ENCODE data around the gene RSPH6A.

RSPH6A gene

GRCh38 chr19:45814851-45815480 lies at the start of gene RSPH6A:
RSPH6A (minus strand) TSS chr19:45815308; CDS start chr19:45815176, 132 bp downstream.
- no peak for DNase-seq (ENCODE audit: low spot score)

DNA sequence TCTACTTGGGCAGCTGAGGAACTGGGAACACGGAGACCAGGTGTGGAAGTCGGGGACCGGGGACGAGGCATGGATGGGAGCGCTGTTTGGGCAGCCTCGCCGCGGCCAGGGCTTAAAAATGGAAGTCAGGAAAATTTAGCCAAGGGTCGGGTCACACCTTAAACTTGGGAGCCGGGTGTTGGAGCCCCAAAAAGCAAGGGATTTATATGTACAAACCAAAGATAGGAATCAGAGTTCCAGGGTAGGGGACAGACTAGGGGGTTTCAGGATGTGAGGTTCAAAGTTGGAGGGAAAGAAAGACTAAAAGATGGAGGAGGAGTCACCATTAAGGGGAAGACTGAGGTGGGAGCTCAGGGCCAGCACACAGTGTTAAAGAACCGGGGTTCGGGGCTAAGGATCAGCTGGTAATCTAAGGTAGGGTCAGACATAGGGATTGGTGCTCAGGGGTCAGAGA lies 49.5 kb upstream of the RSPH6A start:
- no peak for DNase-seq (ENCODE audit: low spot score)

- DNase-seq (ENCODE audit: low spot score): no peak
These were observed 48.9 kb upstream of the RSPH6A start, which contains the start of gene FOXA3 for GRCh38 chr19:45863840-45864628. FOXA3 (plus strand) TSS chr19:45864326; CDS start chr19:45864457, 131 bp downstream.

DNA sequence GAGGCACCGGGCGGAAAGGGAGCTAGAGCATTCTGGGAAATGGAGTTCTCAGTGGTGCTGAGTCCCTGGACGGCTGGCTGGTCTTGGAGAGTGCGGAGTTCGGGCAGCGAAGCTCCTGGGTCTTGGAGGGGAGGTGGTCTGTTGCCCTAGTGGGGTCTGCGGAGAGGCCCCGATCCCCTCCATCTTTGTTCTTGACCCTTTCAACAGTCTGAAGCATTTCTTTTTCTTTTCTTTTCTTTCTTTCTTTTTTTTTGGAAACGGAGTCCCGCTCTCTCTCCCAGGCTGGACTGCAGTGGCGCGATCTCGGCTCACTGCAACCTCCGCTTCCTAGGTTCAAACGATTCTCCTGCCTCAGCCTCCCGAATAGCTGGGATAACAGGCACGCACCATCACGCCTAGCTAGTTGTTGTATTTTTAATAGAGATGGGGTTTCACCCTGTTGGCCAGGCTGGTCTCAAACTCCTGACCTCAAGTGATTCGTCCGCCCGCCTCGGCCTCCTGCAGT lies 48.3 kb upstream of the RSPH6A start:
- DNase-seq (ENCODE audit: low spot score): no peak

GRCh38 chr19:45862564-45863334 lies 47.6 kb upstream of the RSPH6A start, which contains the start of gene SYMPK:
SYMPK (minus strand) TSS chr19:45863147; CDS start chr19:45854495, 8,652 bp downstream.
- peak; percentile 99 for DNase-seq (ENCODE audit: low spot score)

DNA sequence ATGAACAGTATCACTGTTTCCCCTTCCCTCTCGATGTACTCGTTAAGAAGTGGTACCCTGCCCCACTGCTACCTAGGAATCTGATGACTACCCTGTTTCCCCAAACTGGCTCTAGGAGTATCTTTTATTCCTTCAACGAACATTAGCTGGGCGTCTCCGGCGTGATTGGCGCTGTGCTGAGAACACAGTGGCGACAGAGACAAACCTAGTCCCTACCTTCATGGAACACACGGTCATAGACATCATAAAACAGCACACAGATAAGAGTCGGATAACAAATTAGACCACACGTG lies 47.1 kb upstream of the RSPH6A start:
- DNase-seq (ENCODE audit: low spot score): no peak

DNA sequence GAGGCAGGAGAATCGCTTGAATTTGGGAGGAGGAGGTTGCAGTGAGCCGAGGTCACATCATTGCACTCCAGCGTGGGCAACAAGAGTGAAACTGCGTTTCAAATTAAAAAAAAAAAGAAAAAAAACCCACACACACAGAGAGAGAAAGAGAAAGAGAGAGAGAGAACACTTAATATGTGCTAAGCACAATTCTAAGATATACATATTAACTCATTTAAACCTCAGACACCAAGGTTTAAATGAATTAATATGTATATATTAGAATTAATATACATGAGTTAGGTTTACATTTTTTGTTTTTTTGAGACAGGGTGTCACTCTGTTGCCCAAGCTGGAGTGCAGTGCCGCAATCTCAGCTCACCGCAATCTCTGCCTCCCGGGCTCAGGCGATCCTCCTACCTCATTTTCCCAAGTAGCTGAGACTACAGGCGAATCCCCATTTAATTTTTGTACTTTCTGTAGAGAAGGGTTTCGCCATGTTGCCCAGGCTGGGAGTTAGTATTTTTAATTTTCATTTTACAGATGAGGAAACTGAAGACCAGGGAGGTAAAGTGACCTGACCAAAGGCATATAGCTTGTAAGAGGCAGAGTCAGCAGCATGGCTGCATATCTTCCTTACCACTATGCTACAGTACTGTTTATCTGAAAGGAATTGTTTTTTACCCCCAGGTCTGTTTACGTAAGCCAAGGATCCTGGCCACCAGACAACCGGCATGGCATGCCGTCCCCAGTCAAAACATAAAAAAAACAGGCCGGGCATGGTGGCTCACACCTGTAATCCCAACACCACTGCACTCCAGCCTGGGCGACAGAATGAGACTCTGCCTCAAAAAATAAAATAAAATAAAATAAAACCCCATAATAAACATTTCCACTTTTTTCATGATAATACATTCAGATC lies 45.5 kb upstream of the RSPH6A start:
- no peak for DNase-seq (ENCODE audit: low spot score)

- DNase-seq (ENCODE audit: low spot score): no peak
These were observed 39.2 kb upstream of the RSPH6A start for GRCh38 chr19:45854167-45854778.

- DNase-seq (ENCODE audit: low spot score): no peak
These were observed 37.9 kb upstream of the RSPH6A start for GRCh38 chr19:45852983-45853382.

DNA sequence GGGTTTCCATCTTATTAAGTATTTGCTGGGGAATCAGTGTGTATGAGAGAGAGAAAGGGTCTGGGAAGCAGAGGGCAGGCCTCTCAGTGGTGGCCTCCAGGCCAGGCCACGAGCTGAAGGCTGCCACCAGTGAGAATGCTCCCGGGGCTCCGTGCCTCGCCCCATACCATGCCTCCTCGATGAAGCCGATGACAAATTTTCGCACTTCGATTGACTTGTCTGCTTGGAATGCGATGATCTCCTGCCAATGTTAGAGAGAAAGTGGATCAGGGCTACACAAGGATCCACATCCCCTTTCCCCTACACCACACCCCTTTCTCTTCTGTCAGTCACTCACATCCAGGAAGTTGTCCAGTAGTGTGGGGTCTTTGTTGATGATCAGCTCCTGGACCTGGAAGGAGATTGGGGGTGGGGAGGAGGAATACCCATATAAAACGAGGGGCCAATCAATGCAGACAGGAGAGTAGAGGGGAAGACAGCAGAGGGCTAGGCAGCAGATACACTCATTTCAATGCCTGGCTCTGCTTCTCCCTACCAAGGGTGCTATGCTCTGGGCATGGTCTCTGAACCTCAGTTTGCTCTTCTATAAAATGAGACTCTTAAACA lies 37.1 kb upstream of the RSPH6A start:
- DNase-seq (ENCODE audit: low spot score): no peak

DNA sequence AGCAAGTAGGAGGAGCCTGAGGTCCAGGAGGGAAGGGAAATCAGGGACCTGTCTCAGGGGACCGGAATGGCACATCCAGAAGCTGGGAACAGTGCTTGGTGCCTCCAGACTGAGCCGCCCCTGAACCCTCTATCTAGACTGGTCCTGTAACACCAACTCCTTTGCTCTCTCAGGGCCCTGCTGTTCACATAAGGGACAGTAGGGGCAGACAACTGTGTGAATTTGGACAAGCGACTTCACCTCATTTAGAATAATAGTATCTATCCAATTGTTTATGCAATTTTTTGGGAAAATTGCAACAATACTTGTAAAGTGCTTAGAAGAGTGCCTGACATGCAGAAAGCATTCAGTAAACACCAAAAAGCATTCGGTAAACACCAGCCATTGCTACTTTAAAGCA lies 33.8 kb upstream of the RSPH6A start:
- no peak for DNase-seq (ENCODE audit: low spot score)

DNA sequence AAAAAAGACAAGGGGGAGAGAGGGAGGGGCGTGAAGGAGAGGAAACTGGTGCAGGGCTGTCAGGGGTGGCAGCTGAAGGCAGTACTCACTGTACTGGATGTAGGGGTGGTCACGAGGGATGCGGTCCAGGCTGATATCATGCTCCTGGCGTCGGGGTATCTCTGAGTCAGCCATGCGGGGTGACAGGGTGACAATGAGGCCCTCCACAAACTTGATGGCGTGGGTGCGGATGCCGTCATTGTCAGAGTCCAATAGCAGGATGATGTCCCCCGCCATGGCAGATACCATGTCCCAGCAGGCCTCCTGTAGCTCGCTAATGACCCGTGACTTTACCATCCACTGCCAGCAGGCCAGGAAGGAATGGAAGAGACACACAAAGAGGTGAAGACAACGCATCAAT lies 32.6 kb upstream of the RSPH6A start:
- DNase-seq (ENCODE audit: low spot score): no peak

DNA sequence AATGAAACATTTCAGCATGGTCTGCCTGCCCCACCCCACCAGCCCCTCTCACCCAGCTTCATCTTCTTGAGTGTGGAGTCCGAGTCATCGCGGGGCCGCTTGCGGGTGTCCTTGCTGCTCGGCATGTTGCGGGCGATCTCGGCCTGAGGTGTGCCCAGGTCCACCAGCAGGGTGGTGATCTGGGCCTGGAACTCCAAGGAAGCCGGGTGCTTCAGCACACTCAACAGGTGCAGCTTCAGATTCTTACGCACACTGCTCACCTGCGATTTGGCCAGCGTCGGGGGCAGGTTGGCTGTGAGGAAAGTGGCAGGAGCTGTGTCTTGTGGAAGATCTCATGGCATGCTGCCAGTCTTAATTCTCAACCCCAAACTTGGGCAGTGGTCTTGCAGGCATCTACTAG lies 27.1 kb upstream of the RSPH6A start:
- DNase-seq (ENCODE audit: low spot score): no peak

GRCh38 chr19:45834970-45835369 lies 19.9 kb upstream of the RSPH6A start:
- no peak for DNase-seq (ENCODE audit: low spot score)

- no peak for DNase-seq (ENCODE audit: low spot score)
These were observed 13.8 kb upstream of the RSPH6A start for GRCh38 chr19:45828945-45829344.

DNA sequence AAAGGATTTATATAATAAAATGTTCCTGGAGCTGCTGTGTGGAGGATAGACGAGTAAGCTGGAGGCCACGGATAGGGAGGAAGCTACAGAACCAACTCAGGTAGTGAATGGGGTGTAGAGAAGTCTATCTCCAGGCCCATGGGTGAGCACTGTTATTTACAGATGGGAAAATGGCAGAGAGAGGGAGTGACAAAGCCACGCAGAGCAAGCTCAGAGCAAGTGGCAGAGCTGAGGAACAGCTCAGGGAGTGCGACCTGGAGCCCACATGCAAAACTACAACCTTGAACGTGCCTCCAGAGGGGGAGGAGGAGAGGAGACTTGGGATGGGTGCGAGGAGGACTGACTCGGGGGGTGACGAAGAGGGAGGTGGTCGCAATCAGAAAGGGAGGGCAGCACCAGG lies 13.4 kb upstream of the RSPH6A start:
- DNase-seq (ENCODE audit: low spot score): no peak

DNA sequence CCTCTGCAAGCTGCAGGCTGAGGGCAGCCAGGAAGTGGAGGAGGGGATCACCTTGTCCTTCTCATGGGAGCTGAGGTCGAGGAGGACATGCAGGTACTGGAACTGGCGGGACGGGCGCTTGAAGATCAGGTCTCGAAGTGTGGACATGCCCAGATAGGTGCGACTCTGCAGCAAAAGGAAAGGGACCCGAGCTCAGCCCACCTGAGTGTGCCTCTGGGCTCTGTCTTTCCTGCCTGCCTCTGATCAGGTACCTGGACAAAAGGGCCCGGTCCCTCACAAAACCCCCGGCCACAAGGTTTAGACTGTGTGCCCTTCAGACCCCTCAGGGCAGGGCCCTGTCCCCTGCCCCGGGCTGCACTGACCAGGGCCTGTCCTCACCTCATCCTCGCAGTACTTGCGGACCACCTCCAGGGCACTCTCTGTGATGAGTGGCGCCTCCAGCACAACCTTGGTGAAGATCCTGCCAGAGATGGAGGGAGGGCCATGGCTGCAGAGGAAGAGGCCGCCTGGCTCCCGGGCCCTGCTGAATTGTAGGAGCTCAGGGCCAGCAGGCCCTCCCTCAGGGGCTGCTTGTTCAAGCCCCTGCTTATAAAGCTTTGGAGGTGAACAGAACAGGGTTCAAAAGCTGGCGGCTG lies 12.5 kb upstream of the RSPH6A start:
- no peak for DNase-seq (ENCODE audit: low spot score)

DNA sequence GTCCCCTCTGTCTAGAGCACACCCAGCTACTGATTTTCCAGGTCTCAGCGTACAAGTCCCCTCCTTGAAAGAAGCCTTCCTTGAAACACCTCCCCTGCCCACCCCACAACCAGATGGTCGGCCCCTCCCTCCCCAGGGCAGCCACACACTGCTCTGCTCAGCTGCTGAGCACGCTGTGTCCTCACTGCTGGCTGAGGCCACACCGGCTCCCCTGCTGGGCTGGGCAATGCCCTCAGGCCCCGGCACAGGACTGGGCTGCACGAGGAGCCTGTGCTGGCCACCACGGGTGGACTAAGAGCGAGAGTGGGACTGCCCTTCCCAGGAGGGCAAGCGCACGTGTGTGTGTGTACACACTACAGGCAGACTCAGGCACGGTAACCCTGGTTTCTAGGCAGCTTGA lies 11.8 kb upstream of the RSPH6A start:
- no peak for DNase-seq (ENCODE audit: low spot score)

GRCh38 chr19:45825917-45826893 lies 11.1 kb upstream of the RSPH6A start:
- no peak for DNase-seq (ENCODE audit: low spot score)
